Measurements from ENCODE around the gene TNFAIP6.
A peak's percentile ranks its signal among the peaks of the same experiment; 100 is the strongest.
"Not testable (repeated sequence)": the region's sequence is repeated elsewhere in the genome, so short reads cannot be mapped to it uniquely, and the experiment has no call there.

TNFAIP6 gene

DNA sequence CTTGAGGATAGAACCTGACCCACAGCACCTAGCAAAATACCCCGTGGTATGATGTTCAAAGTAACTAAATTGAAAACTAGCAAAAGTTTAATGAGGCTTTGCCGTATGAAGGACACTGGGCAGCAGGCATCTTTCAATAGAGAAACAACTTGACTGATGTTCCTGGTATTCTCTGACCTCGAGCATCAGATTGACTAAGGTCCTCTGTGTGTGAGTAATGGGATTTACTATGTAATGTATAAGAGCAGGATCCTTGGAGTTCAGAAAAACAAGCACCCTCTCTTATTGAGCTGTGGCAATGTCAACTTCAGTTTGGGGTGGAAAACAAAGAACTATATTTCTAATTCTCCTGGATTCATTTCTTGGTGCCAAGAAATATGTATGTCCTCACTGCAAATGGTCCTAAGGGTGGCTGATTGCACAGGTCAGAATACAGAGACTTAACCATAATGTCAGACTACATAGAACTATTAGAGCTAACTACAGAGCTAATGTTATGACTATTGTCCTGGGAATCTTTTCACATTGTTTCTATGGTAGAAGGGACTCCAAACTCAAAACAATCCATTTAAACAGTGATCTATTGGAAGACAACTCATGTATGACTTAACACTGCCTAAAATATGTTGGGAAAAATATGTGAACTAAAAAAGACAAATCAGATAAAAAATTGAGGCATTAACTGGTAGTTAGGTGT, 4.4 kb downstream of the TNFAIP6 start:
- no peak for DNase-seq

DNA sequence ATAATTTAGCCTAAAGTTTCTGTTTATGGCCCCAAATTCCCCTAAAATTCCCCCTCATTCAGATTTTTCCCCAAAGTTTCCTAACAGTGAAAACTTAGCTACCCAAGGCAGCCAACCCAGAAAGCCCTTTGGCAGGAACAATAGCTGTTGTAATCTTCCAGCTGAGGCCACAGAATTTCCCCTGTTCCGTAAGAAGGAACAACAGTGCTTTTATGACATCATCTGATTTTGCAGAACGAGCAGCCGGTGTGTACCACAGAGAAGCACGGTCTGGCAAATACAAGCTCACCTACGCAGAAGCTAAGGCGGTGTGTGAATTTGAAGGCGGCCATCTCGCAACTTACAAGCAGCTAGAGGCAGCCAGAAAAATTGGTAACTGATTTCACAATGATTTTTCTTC, 6.3 kb downstream of the TNFAIP6 start:
- no peak for DNase-seq

DNA sequence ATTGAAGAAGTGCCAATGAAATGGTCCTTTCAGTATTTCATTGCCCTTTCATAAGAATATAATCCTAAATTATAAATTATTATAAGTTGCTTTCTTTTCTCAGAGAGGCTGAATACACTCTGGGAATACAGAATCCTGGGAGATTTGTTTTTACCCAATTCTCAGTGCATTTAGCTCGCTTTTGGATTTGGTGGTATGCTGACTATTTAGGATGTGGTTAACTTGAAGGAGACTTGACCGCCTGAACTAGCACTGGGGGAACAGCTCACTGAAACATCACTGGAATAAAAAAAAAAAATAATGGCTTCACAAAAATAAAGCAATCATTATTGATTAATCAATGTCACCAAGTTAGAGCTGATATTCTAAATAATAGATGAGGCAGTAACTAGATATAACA, 10.2 kb downstream of the TNFAIP6 start:
- no peak for DNase-seq

DNA sequence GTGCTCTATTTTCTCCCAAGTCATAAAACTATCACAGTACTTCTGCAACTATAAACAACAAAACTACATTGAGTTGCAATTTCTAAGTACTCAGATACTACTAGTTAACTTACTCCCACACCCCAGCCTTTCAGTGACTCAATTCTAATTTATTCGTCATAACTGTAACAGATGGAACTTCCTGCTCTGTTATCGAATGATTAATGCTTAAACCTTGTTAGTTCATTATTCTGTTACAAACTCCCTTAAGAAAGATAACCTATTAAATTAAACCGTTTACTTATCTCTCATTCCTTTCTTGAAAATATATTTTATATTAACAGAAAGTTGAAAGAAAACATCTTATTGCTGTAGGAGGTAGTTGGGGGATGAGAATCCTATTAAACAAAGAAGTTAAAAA, 17.0 kb downstream of the TNFAIP6 start:
- DNase-seq = no peak

DNA sequence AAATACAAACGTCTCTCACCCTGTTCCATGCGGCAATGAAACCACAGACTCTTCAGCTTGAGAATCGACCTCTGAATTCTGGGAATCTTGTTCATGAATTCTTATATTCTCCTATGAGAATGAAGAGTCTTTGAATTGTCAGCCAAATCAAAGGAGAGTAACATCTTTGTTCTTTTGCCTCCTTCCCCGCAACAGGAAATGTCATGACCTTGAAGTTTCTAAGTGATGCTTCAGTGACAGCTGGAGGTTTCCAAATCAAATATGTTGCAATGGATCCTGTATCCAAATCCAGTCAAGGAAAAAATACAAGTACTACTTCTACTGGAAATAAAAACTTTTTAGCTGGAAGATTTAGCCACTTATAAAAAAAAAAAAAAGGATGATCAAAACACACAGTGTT, 21.8 kb downstream of the TNFAIP6 start:
- peak in 3 of 6 experiments; percentile 2 to 22 (median 10) for DNase-seq

DNA sequence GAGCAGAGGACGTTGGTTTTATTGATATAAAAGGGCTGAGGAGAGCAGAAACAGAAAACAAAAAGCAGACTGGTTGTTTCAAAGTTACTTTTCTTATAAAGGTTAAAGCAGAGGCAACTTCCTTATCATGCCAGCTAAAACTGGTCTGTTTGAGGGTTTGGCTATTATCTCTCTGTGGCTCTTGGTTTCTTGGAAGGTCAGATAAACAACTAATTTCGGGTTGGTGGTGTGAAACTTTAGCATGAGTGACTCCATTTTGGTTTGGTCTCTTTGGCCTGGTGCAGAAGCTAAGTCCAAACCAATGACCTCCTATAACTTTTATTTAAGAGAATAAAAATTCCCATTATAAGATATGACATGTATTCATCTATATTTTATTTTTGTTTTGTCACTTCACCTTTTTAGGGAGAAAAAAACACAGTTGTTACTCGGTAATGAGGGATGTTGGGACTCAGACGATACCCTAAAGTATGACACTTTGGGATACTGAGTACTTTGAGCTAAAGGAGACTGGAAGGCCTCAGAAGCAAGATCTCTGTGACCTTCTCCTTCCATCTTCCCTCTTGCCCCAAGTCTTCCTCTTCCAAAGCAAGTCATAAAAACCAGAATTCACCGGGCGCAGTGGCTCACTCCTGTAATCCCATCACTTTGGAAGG, 23.3 kb downstream of the TNFAIP6 start:
- DNase-seq = no peak

DNA sequence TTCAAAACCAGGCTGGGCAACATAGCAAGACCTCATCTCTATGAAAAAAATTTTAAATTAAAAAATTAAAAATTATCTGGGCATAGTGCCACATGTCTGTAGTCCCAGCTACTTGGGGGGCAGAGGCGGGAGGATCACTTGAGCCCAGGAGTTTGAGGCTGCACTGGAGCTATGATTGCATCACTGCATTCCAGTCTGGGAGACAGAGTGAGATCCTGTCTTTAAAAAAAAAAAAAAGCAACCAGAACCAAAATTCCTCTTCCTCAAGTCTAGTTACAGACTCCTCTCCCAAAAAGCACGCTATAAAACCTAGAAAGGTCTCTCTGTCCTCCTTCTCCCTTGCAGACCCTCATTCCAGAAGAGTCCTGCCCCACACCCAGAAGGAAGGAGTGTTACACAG, 23.9 kb downstream of the TNFAIP6 start:
- no peak for DNase-seq

DNA sequence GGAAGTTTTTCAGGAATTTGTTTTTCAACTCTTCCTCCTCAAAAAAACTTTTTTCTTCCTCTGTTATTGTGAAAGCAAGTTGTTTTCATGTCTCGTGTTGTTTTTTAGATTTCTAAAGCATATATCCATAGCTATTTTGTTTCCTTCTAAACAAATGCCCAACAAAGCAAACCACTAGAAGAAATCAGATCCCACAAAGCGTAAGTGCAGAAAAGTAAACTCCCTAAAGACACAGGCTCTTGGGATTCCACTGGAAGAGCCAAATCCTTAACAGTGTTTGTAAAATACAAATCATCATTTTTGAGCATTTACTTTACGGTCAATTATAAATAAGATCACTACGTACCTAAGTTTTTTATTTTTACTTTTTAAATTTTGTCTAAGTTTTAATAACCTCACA, 30.6 kb downstream of the TNFAIP6 start:
- no peak for DNase-seq

DNA sequence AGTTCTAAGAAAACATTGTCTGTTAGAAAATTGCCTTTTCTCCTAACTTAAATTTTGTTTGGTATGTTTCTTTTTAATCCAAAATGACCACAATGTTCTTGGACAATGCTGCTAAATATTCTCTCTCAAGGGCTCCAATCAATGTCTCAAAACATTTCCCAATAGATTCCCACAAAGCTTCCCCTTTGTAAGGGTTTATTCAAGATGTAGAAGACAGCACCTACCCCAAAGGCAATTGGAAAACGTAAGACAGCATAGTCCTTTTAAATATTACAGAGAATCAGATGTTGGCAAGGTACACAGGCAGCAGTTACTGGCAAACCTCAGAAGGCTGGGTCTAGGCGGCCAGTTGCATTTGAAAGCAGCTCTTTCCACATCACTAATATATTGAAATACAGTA, 34.0 kb downstream of the TNFAIP6 start:
- no peak for DNase-seq

DNA sequence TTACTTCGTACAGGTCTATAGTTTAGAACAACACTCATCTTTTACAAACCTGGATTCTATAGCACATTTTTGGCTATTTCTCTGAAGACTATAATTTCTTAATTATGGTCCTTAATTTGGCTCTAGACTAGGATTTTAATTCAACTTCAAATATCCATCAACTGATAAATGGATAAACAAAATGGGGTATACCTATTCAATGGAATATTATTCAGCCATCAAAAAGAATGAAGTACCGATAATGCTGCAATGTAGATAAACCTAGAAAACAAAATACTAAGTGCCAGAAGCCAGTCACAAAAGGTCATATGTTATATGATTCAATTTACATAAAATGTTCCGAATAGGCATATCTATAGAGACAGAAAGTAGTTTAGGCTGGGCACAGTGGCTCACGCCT, 37.1 kb downstream of the TNFAIP6 start:
- no peak for DNase-seq

DNA sequence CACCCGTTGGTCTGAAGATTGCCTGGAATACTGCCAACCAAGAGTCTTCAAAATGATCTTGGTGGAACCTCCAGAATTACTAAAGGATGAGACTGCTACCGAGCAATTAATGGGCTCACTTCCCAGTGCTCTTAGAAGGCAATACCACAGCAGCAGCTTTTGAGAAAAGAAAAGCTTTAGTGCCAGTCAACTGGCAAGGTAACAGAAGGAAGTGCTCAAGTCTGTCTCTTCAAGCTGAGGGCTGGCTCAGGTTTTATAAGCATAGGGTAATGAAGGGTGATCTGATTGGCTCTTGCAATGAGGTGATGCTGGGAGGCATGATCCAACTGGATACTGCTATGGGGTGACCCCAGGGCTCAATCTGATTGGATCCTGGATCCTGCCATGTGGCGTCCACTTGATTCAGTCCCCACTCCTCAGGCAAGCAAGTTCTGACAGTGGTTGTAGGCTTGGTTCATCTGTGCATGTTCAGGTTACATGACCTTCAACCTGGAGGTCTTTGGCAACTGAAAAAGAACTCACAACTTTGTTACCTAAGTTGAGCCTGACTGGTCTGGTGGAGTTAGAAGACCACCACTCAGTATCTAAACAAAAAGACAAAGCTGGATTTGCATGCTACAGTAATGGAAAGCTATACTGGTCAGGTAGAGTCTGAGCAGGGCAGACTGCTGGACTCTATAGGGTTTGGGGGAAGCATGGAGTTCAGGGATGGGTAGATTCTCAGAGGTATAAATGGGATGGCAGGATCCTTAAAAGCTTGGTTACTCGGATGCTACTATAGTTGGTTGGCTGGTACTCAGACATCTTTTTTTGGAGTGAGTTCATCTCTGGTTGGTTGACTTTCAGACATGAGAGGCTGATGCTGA, 38.4 kb downstream of the TNFAIP6 start:
- no peak for DNase-seq

DNA sequence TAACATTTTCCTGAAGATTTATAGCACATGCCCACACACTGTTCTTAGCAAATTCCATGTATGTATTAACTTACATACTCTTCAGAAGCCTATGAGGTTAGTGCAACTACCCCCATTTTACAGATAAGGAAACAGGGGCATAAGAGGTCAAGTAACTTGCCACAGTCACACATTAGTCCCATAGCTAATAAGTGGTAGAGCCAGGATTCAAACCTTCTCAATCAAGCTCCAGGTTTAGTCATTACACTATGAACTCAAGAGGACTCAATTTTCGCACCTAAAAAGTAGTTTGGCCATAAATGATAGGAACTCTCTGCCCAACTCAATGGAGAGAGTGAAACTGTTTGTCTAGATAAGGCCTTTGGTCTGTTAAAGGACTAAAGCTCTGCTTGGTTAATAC, 42.6 kb downstream of the TNFAIP6 start:
- no peak for DNase-seq

DNA sequence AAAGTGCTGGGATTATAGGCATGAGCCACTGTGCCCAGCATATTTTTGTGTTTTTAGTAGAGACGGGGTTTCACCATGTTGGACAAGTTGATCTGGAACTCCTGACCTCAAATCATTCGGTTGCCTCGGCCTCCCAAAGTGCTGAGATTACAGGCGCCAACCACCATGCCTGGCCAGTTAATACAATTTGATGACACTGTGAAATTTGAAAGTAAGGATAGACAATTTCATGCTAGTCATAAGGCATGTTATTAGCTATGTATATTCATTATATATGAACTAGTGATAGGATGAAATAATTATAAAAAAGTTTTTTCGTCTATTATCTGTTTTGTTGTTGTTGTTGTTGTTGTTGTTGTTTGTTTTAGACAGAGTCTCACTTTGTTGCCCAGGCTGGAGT, 43.8 kb downstream of the TNFAIP6 start:
- DNase-seq = no peak

DNA sequence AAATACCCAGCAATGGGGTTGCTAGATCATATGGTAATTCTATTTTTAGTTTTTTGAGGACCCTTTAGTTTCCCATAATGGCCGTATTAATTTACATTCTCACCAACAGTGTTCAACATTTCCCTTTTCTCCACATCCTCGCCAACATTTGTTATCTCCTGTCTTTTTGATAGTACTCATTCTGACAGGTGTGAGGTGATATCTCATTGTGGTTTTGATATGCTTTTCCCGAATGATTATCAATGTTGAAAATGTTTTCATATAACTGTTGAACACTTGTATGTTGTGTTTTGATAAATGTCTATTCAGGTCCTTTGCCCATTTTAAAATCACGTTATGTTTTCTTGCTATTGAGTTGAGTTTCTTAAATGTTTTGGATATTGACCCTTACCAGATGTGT, 46.5 kb downstream of the TNFAIP6 start:
- DNase-seq = no peak

DNA sequence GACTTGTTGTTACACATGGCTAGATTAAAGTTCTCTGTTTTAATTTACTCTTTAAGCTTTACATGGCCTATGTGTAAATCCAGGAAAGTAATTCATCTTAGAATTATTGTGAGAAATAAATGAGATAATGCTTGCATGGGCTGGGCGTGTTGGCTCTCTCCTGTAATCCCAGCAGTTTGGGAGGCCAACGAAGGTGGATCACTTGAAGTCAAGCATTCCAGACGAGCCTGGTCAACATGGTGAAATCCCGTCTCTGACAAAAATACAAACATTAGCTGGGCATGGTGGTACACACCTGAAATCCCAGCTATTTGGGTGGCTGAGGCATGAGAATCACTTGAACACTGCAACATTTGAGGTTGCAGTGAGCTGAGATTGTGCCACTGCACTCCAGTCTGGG, 48.0 kb downstream of the TNFAIP6 start:
- DNase-seq = no peak

DNA sequence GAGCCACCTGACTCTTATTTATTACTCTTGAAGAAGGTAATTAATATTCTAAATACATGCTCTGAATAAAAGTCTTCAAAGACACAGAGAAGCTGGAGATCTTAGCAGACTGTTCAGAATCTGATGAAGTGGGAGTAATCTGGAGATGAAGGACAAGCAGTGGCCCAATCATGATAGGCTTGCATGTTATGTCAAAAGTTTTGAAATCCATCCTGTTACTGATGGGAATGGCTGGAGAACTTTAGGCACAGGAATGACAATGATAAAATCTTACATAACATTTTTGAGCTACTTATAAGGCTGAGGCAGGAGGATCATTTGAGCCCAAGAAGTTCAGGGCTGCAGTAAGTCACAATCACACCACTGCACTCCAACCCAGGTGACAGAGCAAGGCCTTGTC, 49.9 kb downstream of the TNFAIP6 start:
- DNase-seq = no peak

DNA sequence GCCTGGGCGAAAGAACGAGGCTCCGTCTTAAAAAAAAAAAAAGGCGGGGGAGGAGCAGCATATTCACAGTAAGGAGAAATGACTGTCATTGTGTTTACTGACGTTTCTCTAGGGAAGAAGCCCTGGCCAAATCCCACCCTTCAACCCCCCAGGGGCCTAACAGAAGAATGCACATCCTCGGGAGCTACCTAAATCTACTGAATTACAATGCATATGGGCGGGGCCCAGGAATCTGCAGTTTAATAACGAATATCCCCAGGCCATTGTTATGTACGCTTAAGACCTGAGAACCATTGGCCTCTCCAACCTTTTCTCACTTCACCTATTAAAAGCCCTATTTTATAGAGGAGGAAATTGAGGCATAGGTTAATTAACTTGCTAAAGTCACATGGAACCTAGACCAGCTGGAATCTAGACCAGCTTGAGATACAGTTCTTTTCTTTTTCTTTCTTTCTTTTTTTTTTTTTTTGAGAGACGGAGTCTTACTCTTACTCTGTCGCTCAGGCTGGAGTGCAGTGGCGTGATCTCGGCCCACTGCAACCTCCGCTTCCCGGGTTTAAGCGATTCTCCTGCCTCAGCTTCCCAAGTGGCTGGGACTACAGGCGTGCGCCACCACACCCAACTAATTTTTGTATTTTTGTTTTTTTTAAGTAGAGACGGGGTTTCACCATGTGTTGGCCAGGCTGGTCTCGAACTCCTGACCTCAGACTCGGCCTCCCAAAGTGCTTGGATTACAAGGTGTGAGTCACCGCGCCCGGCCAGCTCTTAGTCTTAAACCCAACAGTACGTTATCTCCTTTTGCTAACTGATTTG, 51.6 kb downstream of the TNFAIP6 start:
- peak in 1 of 6 experiments; percentile 26 for DNase-seq

DNA sequence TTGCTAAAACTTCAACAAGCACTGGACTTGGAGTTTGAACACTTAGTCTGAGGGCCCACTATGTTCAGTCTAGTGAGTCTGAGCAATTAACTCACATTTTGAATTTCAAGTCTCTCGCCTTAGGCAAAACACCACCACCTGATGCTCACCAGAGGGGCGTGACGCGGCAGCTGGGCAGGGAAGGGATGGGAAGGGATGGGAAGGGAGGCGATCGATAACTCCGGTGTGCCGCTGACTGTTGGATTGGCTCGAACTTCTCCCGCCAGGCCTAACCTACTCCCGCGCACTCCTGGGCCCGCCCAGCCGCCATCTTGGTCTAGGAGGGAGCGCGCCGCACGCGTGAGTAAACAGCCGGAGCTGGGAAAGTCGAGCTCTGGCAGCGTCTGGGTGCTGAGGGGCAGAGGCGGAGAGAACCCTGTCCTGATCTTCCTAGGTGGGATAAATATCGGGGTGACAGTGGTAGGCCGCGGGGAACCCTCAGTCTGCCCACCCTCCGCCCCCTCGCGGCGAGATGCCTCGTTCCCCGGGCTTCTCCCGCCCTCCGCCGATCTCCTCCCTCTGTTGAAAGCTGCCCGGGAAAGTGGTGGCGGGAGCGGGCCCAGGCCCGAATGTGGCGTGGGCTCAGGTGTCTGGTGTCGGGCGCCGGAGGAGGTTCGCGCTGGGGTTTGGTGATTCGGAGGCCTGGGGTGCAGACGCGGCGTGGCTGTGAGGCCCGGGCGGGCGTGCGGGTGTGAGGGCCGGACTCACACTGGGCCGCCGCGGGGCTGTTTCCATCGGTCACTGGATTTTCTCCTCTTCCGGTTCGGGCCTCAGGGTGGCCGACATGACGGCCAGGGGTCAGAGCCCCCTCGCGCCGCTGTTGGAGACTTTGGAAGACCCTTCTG, 52.5 kb downstream of the TNFAIP6 start, which contains the start of gene RIF1:
TSS of gene RIF1 (plus strand) at position 302 of the 884 bp plus-strand sequence. CDS start at position 824, 522 bp downstream.
- peak; percentile 45 to 83 (median 61) for DNase-seq

DNA sequence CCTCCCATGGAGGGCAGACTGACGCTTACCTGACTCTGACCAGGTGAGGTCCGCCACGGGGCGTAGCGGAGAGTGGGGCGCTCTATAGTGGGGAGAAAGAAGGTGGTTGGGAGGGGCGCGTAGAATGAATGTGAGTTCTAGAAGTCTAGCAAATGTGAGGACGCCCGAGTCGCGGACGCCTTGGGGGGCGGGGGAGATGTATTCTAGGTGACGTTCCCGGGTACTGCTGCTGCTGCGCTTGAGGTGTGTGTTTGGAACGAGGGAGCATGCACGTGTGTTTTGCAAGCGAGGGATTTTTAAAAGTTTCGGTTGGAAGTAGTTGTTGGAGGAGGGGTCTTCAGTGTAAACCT, 53.1 kb downstream of the TNFAIP6 start:
- peak in 5 of 6 experiments; percentile 24 to 56 (median 44) for DNase-seq

DNA sequence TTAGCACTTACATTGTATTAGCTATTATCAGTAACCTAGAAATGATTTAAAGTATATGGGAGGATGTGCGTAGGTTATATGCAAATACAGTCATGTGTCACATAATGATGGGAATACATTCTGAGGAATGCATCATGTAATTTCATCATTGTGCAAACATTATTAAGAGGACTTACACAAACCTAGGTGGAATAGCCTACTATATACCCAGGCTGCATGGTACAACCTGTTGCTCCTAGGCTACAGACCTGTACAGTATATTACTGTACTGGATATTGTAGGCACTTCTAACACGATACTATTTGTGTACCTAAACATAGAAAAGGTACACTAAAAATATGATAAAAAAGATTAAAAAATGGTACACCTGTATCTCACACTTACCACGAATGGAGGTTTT, 60.3 kb downstream of the TNFAIP6 start:
- DNase-seq = no peak

DNA sequence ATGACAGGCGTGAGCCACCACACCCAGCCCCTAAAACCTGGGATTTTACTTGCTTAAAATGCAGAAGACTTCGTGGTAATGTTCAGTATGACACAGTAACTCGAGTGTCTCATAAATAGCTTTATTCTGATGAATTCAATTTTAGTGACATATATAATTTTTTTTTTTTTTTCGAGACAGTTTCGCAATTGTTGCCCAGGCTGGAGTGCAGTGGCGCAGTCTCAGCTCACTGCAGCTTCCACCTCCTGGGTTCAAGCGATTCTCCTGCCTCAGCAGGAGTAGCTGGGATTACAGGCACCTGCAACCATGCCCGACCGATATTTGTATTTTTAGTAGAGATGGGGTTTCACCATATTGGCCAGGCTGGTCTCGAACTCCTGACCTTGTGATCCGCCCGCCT, 64.3 kb downstream of the TNFAIP6 start:
- not testable (repeated sequence) for DNase-seq

DNA sequence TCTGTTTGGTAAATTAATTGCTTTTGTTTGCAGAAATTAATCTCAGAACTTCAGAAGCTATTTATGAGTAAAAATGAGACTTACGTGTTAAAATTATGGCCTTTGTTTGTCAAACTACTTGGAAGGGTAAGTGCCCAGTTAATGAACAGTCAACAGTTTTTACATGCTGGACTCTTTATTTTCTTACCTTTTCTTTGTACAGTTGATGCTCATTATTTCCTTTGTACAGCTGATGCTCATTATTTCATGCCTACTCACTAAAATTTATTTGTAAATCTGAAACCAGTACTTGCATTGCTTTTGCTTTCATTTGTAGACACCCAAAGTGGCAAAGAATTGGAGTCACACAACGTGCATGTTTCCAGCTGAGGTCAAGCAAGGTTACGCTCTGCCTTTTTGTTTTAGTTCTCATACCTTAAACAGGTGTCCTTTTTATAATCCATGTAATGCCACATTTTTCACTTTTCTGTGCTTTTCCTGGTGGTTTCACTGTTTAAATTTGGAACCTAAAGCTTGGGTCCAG, 65.6 kb downstream of the TNFAIP6 start:
- no peak for DNase-seq

Data from stimulated activated naive CD4-positive, alpha-beta T cell (primary cell).